ENCODE results near the gene HBE1. TPM values are rescaled to one million over a fixed set of nuclear protein-coding genes. Genes with fewer than 3 reads are reported as not detected.
A peak's percentile ranks its signal among the peaks of the same experiment; 100 is the strongest.

The HBE1 gene
- total and polyA plus RNA-seq, 9 of the 15 experiments (the other 6 are each of a cell fraction or from before 2014, with no cell fraction given), result 612 to 10,250 (median 2,181) TPM

DNA sequence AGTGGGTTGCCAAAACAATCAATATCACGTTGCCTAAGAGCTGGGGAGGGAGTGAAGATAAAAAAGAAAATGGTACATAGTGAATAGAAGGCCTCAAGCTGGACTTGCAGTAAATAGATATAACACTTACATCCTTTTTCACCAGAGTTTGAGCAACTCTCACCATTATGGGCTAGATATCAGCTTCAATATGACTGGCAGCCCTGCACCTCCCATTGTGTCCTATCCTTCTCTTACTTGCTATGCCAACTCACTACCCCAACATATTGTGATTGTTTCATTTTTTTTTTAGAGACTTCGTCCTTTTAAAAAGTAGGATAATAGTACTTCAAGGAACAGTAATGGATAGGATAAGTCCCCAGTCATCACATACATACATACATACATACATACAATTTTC, 27.5 kb downstream of the HBE1 start (continued):
- TF ChIP-seq, protein P1, sequence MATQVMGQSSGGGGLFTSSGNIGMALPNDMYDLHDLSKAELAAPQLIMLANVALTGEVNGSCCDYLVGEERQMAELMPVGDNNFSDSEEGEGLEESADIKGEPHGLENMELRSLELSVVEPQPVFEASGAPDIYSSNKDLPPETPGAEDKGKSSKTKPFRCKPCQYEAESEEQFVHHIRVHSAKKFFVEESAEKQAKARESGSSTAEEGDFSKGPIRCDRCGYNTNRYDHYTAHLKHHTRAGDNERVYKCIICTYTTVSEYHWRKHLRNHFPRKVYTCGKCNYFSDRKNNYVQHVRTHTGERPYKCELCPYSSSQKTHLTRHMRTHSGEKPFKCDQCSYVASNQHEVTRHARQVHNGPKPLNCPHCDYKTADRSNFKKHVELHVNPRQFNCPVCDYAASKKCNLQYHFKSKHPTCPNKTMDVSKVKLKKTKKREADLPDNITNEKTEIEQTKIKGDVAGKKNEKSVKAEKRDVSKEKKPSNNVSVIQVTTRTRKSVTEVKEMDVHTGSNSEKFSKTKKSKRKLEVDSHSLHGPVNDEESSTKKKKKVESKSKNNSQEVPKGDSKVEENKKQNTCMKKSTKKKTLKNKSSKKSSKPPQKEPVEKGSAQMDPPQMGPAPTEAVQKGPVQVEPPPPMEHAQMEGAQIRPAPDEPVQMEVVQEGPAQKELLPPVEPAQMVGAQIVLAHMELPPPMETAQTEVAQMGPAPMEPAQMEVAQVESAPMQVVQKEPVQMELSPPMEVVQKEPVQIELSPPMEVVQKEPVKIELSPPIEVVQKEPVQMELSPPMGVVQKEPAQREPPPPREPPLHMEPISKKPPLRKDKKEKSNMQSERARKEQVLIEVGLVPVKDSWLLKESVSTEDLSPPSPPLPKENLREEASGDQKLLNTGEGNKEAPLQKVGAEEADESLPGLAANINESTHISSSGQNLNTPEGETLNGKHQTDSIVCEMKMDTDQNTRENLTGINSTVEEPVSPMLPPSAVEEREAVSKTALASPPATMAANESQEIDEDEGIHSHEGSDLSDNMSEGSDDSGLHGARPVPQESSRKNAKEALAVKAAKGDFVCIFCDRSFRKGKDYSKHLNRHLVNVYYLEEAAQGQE (IDR thresholded peaks at IDR 0.05; ENCODE audit: borderline replicate concordance), result no peak
- TF ChIP-seq, protein P1 (CRISPR knock-in tag; IDR thresholded peaks at IDR 0.05; ENCODE audit: low read depth), result no peak
- TF ChIP-seq PHTF2 (CRISPR knock-in tag; IDR thresholded peaks at IDR 0.05) (no peak), E4F1 (CRISPR knock-in tag; IDR thresholded peaks at IDR 0.05; ENCODE audit: borderline replicate concordance) (no peak), XRCC4 (IDR thresholded peaks at IDR 0.05; ENCODE audit: extremely low read depth, insufficient read depth, insufficient read length) (no peak), ZFX (CRISPR knock-in tag; IDR thresholded peaks at IDR 0.05) (peak; percentile 36; the same call in 1 of the 2 replicates), EHMT2 (IDR thresholded peaks at IDR 0.05) (peak; percentile 45; the same call in 1 of the 2 replicates), CBFA2T3 (IDR thresholded peaks at IDR 0.05) (peak; percentile 22; the same call in 1 of the 2 replicates), POLR3A (IDR thresholded peaks at IDR 0.05; ENCODE audit: borderline replicate concordance, extremely low read depth, insufficient read depth, insufficient read length) (no peak), THRAP3 (IDR thresholded peaks at IDR 0.05; ENCODE audit: borderline replicate concordance) (peak; percentile 32; the same call in 1 of the 2 replicates), MXI1 (IDR thresholded peaks at IDR 0.05; ENCODE audit: low read depth, low read length) (no peak)

Measured in K562 (cell line).